A673 (cell line): ENCODE results near the gene KLF16. TPM values are rescaled to one million over a fixed set of nuclear protein-coding genes. Genes with fewer than 3 reads are reported as not detected.

Experiments used
- BruUV-seq: library from RNA; stranded (reverse); fragments of 400-500 nt; replicated peaks from 2 replicates; lab custom pipeline; 2021; lab: Mats Ljungman, UMichigan
- CTCF ChIA-PET: fragments of 300-600 bp; sonication (Branson Sonifier 250); formaldehyde crosslinking; loops from one replicate; lab custom pipeline; 2022; ENCODE audit warnings: antibody characterized with exemption; lab: Charles Lee
- POLR2A ChIA-PET: fragments of 300-600 bp; sonication (Branson Sonifier 250); formaldehyde crosslinking; loops from one replicate; lab custom pipeline; 2022; ENCODE audit warnings: antibody characterized with exemption; ENCODE audit not compliant: low non-redundant PET; lab: Charles Lee
- DNase-seq: peaks from one replicate; pipeline ENCODE4 v3.0.0-alpha.2; 2015; ENCODE audit warnings: low spot score
- H3K27ac ChIP-seq: fragments of 200-600 bp; sonication (generic); 2 replicates; pipeline ENCODE4 v1.5.1; 2016; ENCODE audit warnings: mixed run types, low read depth, mild to moderate bottlenecking, mixed read lengths, antibody characterized with exemption, low read length; ENCODE audit not compliant: poor library complexity, severe bottlenecking
- H3K27me3 ChIP-seq: fragments of 200-600 bp; sonication (generic); replicated peaks from 2 replicates; pipeline ENCODE4 v1.6.1; 2017; ENCODE audit warnings: mixed run types, low read depth, mild to moderate bottlenecking, mixed read lengths, antibody characterized with exemption, low read length; ENCODE audit not compliant: insufficient read depth, poor library complexity
- H3K36me3 ChIP-seq: fragments of 200-600 bp; sonication (generic); 2 replicates; pipeline ENCODE4 v1.6.1; 2016; ENCODE audit warnings: mixed run types, mild to moderate bottlenecking, mixed read lengths, antibody characterized with exemption, low read length; ENCODE audit not compliant: insufficient read depth, poor library complexity, severe bottlenecking
- H3K4me1 ChIP-seq: fragments of 200-600 bp; sonication (generic); 2 replicates; pipeline ENCODE4 v1.6.1; 2017; ENCODE audit warnings: mixed run types, mild to moderate bottlenecking, mixed read lengths, antibody characterized with exemption, low read length; ENCODE audit not compliant: insufficient read depth, poor library complexity, severe bottlenecking
- H3K4me3 ChIP-seq: fragments of 200-600 bp; sonication (generic); 2 replicates; pipeline ENCODE4 v1.5.1; 2016; ENCODE audit warnings: low read depth, mixed run types, mild to moderate bottlenecking, mixed read lengths, low read length; ENCODE audit not compliant: poor library complexity, severe bottlenecking
- H3K9me3 ChIP-seq: fragments of 200-600 bp; sonication (generic); 2 replicates; pipeline ENCODE4 v1.6.1; 2016; ENCODE audit warnings: mixed run types, low read depth, mild to moderate bottlenecking, mixed read lengths, antibody characterized with exemption, low read length; ENCODE audit not compliant: poor library complexity, severe bottlenecking
- EZH2 ChIP-seq: fragments of 200-600 bp; sonication (generic); IDR thresholded peaks from 2 replicates; pipeline ENCODE4 v1.6.1; 2017; ENCODE audit warnings: borderline replicate concordance, low read depth, mild to moderate bottlenecking, mixed read lengths, antibody characterized with exemption, low read length; ENCODE audit not compliant: poor library complexity, severe bottlenecking
- intact Hi-C: fragments of 100-400 bp; cut with micrococcal nuclease; formaldehyde crosslinking; loops from one replicate; pipeline ENCODE4 v1.10.0; 2022; ENCODE audit not compliant: unreplicated experiment
- total RNA-seq: library from RNA; stranded (reverse); gene quantifications from 2 replicates; pipeline ENCODE4 v1.2.3, GENCODE V29; 2021
- TF ChIP-seq, protein P1 (sequence below): fragments of 300-800, 200-600 bp; sonication (generic); conservative IDR thresholded peaks from 2 replicates; pipeline ENCODE4 v1.5.1; 2017; ENCODE audit warnings: low read depth, mild to moderate bottlenecking, antibody characterized with exemption, low read length, moderate library complexity, mixed read lengths

KLF16 gene
- total RNA-seq, 1 experiment from 2014 or later: 46.8 TPM

DNA sequence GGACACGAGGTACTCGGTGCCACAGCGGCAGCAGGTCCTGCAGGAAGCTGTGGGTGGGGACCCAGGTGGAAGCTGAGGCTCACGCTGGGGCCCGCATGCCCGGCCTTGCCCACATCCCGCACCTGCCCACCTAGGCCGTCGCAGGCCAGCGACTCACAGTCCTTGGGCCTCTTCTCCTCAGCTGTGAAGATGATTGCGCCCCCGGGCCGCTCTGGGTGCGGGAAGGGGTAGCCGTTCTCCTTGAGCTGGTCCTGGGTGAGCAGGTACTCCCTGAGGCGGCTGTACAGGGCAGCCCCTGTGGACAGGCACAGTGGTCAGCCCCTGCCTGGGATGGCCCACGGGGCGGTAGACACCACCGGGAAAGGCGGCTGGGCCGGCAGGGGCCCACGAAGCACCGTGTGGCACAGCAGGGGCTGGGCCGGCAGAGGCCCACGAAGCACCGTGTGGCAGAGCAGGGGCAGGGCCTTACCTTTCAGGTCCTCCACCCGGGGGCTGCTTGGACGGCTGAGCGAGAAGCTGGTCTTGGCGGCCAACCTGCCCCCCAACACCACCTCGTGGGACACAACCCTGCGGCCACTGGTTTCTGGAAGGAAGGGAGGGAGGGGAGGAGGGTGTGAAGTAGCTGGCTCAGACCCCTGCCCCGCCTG is 44.7 kb downstream of the KLF16 start:
- peaks cover 60% of the 10 kb centered on the region for H3K36me3 ChIP-seq
- no peaks in the 10 kb centered on the region for H3K4me1 ChIP-seq
- H3K9me3 ChIP-seq: no peaks in the 10 kb centered on the region
- ChIA-PET POLR2A (no interaction called here), CTCF (no interaction called here)
- no peak for TF ChIP-seq EZH2
- TF ChIP-seq, protein P1, sequence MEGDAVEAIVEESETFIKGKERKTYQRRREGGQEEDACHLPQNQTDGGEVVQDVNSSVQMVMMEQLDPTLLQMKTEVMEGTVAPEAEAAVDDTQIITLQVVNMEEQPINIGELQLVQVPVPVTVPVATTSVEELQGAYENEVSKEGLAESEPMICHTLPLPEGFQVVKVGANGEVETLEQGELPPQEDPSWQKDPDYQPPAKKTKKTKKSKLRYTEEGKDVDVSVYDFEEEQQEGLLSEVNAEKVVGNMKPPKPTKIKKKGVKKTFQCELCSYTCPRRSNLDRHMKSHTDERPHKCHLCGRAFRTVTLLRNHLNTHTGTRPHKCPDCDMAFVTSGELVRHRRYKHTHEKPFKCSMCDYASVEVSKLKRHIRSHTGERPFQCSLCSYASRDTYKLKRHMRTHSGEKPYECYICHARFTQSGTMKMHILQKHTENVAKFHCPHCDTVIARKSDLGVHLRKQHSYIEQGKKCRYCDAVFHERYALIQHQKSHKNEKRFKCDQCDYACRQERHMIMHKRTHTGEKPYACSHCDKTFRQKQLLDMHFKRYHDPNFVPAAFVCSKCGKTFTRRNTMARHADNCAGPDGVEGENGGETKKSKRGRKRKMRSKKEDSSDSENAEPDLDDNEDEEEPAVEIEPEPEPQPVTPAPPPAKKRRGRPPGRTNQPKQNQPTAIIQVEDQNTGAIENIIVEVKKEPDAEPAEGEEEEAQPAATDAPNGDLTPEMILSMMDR: no peak
- no peak overlapping the region for H3K4me3 ChIP-seq
- no TSS peak for BruUV-seq
- H3K27ac ChIP-seq: no peak overlapping the region
- intact Hi-C loops: loop anchor here (10.0 kb wide), 1 partner anchor 274 kb away; no protein-coding TSS in a partner anchor
- DNase-seq: no peak
- H3K27me3 ChIP-seq: no peaks in the 10 kb centered on the region

DNA sequence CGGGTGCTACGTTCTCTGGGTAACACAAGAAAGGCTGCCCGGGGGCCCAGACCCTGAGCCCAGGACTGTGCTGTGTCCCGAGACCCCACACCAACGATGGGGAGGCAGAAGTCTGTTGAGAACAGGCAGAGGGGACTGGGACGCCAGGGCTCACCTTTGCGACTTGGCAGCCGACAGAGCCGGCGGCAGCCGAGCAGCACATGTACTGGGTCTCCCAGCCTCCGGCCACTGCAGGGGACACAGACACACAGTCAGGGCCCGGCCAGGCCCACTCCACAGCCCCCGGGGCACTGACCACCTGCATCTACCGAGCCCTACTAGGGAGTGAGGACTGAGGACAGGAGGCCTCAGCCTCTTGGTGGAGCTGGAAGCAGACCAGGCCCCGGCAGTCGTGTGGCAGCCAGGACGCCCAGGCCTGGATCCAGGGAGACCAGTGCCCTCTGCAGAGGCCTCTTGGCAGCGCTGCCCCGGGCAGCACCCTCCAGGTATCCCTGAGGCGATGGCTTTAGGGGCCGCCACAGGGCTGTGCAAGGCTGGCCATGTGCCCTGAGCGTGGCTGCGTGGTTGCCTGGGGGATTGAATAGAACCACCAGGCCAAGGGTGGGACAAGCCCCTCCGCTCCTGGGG is 45.7 kb downstream of the KLF16 start:
- intact Hi-C loops: loop anchor here (10.0 kb wide), 1 partner anchor 273 kb away; no protein-coding TSS in a partner anchor
- CTCF ChIA-PET: no interaction called here
- TF ChIP-seq EZH2: no peak
- TF ChIP-seq, protein P1: no peak
- Histone ChIP-seq H3K4me1 (no peaks in the 10 kb centered on the region), H3K27ac (no peak overlapping the region), H3K4me3 (no peak overlapping the region), H3K9me3 (no peaks in the 10 kb centered on the region), H3K36me3 (peaks cover 55% of the 10 kb centered on the region), H3K27me3 (no peaks in the 10 kb centered on the region)
- POLR2A ChIA-PET: no interaction called here
- DNase-seq: no peak
- no TSS peak for BruUV-seq

DNA sequence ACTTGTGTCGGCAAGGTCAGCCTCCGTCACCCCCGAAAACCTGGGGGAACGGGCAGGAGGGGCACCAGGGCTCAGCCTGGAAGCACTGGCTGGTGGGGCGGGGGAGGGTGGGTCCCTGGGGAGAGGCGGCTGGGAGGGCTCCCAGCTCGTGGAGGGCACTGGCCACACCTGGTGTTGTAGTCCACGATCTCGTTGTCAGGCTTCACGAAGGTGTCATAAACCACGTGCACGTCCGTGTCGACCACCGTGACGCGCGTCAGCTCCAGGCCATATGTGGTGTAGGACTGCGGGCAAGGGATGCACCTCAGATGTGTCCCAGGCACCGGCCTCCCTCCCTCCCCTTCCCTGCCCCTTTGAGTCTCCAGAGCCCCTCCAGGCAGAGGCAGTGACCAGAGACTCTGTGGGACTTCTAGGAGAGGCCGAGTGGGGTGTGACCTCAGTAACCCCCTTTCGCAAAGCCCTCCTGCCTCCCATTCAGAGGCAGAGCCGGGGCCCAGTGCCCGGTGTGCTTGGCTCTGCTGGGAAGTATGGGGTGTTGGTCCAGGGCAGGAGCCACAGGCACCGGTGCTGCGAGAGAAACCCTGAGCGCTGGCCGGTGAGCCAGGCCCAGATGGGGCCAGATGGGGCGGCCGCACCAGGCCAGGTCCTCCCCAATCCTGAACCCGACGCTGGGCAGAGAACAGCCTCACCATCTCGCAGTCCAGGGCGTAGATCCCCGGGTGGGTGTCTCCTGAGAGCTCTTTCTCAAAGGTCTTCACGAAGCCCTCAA is 46.7 kb downstream of the KLF16 start:
- TF ChIP-seq, protein P1: no peak
- TF ChIP-seq EZH2: no peak
- no peaks in the 10 kb centered on the region for H3K27me3 ChIP-seq
- H3K4me3 ChIP-seq: no peak overlapping the region
- H3K36me3 ChIP-seq: peaks cover 48% of the 10 kb centered on the region
- intact Hi-C loops: loop anchor here (10.0 kb wide), 1 partner anchor 272 kb away; no protein-coding TSS in a partner anchor
- no TSS peak for BruUV-seq
- ChIA-PET CTCF (no interaction called here), POLR2A (no interaction called here)
- H3K4me1 ChIP-seq: peaks cover under 1% of the 10 kb centered on the region
- H3K9me3 ChIP-seq: no peaks in the 10 kb centered on the region
- no peak for DNase-seq
- H3K27ac ChIP-seq: no peak overlapping the region
